HG03565 (cell line): ENCODE data around the gene CAPSL.
"Not testable (repeated sequence)": the region's sequence is repeated elsewhere in the genome, so short reads cannot be mapped to it uniquely, and the experiment has no call there.

Source experiments
- ATAC-seq: cut with Tn5 transposase; IDR thresholded peaks from one replicate; pipeline ENCODE4 v1.9.1; 2021; ENCODE audit warnings: mild to moderate bottlenecking, moderate library complexity; ENCODE audit not compliant: unreplicated experiment

Gene CAPSL

GRCh38 chr5:35938568-35939227, at the start of gene CAPSL:
Gene CAPSL, minus strand, starts transcription at chr5:35938622. Its CDS starts 17,502 bp downstream, at chr5:35921120.
- ATAC-seq: no peak

GRCh38 chr5:35987776-35988175, 49.4 kb upstream of the CAPSL start:
- no peak for ATAC-seq

- no peak for ATAC-seq
Measured at GRCh38 chr5:35979715-35980114, 41.3 kb upstream of the CAPSL start.

GRCh38 chr5:35976859-35977258, 38.4 kb upstream of the CAPSL start:
- not testable (repeated sequence) for ATAC-seq

- no peak for ATAC-seq
Measured at GRCh38 chr5:35974570-35974969, 36.1 kb upstream of the CAPSL start.

- no peak for ATAC-seq
Measured at GRCh38 chr5:35971878-35972210, 33.4 kb upstream of the CAPSL start.

GRCh38 chr5:35971186-35971877, 32.9 kb upstream of the CAPSL start:
- ATAC-seq: no peak

- ATAC-seq: no peak
Measured at GRCh38 chr5:35963381-35963843, 25.0 kb upstream of the CAPSL start.

- no peak for ATAC-seq
Measured at GRCh38 chr5:35960328-35960727, 21.9 kb upstream of the CAPSL start.

GRCh38 chr5:35956429-35956828, 18.0 kb upstream of the CAPSL start:
- ATAC-seq: no peak

- ATAC-seq: no peak
Measured at GRCh38 chr5:35954175-35954574, 15.8 kb upstream of the CAPSL start.

- no peak for ATAC-seq
Measured at GRCh38 chr5:35947085-35947484, 8.7 kb upstream of the CAPSL start.

- no peak for ATAC-seq
Measured at GRCh38 chr5:35939639-35940038, 1.2 kb upstream of the CAPSL start.

- ATAC-seq: peak; percentile 78
Measured at GRCh38 chr5:35926389-35927051, 11.9 kb downstream of the CAPSL start.

- ATAC-seq: peak; percentile 65
Measured at GRCh38 chr5:35924950-35925722, 13.3 kb downstream of the CAPSL start.

GRCh38 chr5:35924122-35924949, 14.1 kb downstream of the CAPSL start:
- no peak for ATAC-seq

GRCh38 chr5:35922468-35922867, 16.0 kb downstream of the CAPSL start:
- no peak for ATAC-seq

- no peak for ATAC-seq
Measured at GRCh38 chr5:35921930-35922329, 16.5 kb downstream of the CAPSL start.

GRCh38 chr5:35920890-35921289, 17.5 kb downstream of the CAPSL start:
- no peak for ATAC-seq

- ATAC-seq: no peak
Measured at GRCh38 chr5:35919191-35919590, 19.2 kb downstream of the CAPSL start.
